Ovary (tissue), 9 donors: ENCODE data around the gene GGN. TPM values are rescaled to one million over a fixed set of nuclear protein-coding genes. Genes with fewer than 3 reads are reported as not detected.

ENCODE experiments used
- DNase-seq, 5 donors: peaks; one replicate each; pipeline ENCODE4 v3.0.0-alpha.2; 2019 to 2020
- H3K27ac ChIP-seq, 2 donors: fragments of 200-600 bp; one replicate each; pipeline versions ENCODE4 v1.5.1 to v1.8.0; 2019 to 2022
- H3K27me3 ChIP-seq: fragments of 200-600 bp; one replicate; pipeline ENCODE4 v1.8.0; 2022
- H3K36me3 ChIP-seq: fragments of 200-600 bp; sonication (generic); one replicate; pipeline ENCODE4 v1.5.1; 2019
- H3K4me1 ChIP-seq: one replicate; pipeline ENCODE4 v1.8.1; 2013; ENCODE audit warnings: mild to moderate bottlenecking, moderate library complexity; ENCODE audit not compliant: insufficient read depth
- H3K4me3 ChIP-seq: fragments of 200-600 bp; sonication (generic); one replicate; pipeline ENCODE4 v1.5.1; 2017
- H3K9me3 ChIP-seq, 2 donors: fragments of 200-600 bp in 1 of 2; sonication (generic) in 1 of 2; one replicate each; pipeline versions ENCODE4 v1.5.1 to v1.8.1; 2013 to 2019; ENCODE audit warnings: mild to moderate bottlenecking in 1 of 2, moderate library complexity in 1 of 2
- CTCF ChIP-seq, 3 donors: fragments of 450-650 bp in 2 of 3; fragments of 200-600 bp in 1 of 3; IDR thresholded peaks; one replicate each; pipeline versions ENCODE4 v1.5.1 to v1.8.0; 2016 to 2022; ENCODE audit warnings: antibody characterized with exemption in 3 of 3, mild to moderate bottlenecking in 1 of 3
- EP300 ChIP-seq: sonication (generic); formaldehyde crosslinking; IDR thresholded peaks from one replicate; pipeline ENCODE4 v1.6.1; 2017; ENCODE audit warnings: antibody characterized with exemption
- POLR2A ChIP-seq: fragments of 450-650 bp; IDR thresholded peaks from one replicate; pipeline ENCODE4 v1.6.1; 2017; ENCODE audit warnings: antibody characterized with exemption, mild to moderate bottlenecking, moderate library complexity
- WGBS, 3 donors: extraction: QIAGEN DNeasy Blood & Tissue Kit in 1 of 3; methylation state at CpG; one replicate each; pipeline versions ENCODE4 v1.1.5 to v1.1.7; 2013 to 2017; 5-methylcytosine and 5-hydroxymethylcytosine counted together
- intact Hi-C, 4 donors: fragments of 100-400 bp; cut with DNase I; formaldehyde crosslinking; loops; one replicate each; pipeline versions ENCODE4 v1.11.0 to v1.15.1; 2022 to 2023
- polyA plus RNA-seq, 2 donors: library from polyadenylated mRNA; stranded (reverse); fragments of 200-250 nt in 1 of 2; fragments of 350-450 nt in 1 of 2; fragmentation: Illumina TruSeq in 1 of 2; extraction: RNeasy Lipid Tissue Mini Kit (QIAGEN cat#74804) in 1 of 2; gene quantifications; one replicate each; pipeline ENCODE4 v1.2.3, GENCODE V29; 2013 to 2014
- total RNA-seq, 7 donors: library from RNA; depleted of rRNA in 2 of 7; stranded (reverse); fragments of >200 nt in 2 of 7; fragmentation: NEBNext Ultra II Directional in 3 of 7; extraction: Animal tissue kit (Norgen Biotek cat#: 25700) in 3 of 7; gene quantifications; one replicate each; pipeline versions ENCODE4 v1.1.0 to v1.2.4, GENCODE V29; 2016 to 2023
- donor health status: DM: no; HTN: no; CAD: no; lungs with moderate emphysema.
- donor health status: DM: no; HTN: no; CAD: no.
- donor health status: Bipolar disorder and iron deficiency.
- donor health status: DM: yes; HTN: yes; CAD: no.
- donor health status: DM: no; HTN: no; CAD: no.
- donor health status: DM: yes; HTN: yes; CAD: no.

GGN gene
- total and polyA plus RNA-seq, 9 donors, result 0.24 to 0.75 (median 0.54) TPM; not detected in 3

GRCh38 chr19:38361633-38362075 is 26.2 kb downstream of the GGN start:
- Histone ChIP-seq H3K27ac (no peak overlapping the region), H3K27me3 (no peaks in the 10 kb centered on the region), H3K9me3 (no peaks in the 10 kb centered on the region), H3K36me3 (no peaks in the 10 kb centered on the region), H3K4me1 (peaks cover 3% of the 10 kb centered on the region), H3K4me3 (peak overlapping the region; percentile 14)
- TF ChIP-seq EP300, result no peak
- no peak for TF ChIP-seq POLR2A
- intact Hi-C loops, result no loop called here
- 0 to 2% (median 0%) methylated on average over 29 to 37 of the region's 37 CpGs for WGBS, 3 donors
- peak; percentile 36 to 65 (median 52) for DNase-seq

DNA sequence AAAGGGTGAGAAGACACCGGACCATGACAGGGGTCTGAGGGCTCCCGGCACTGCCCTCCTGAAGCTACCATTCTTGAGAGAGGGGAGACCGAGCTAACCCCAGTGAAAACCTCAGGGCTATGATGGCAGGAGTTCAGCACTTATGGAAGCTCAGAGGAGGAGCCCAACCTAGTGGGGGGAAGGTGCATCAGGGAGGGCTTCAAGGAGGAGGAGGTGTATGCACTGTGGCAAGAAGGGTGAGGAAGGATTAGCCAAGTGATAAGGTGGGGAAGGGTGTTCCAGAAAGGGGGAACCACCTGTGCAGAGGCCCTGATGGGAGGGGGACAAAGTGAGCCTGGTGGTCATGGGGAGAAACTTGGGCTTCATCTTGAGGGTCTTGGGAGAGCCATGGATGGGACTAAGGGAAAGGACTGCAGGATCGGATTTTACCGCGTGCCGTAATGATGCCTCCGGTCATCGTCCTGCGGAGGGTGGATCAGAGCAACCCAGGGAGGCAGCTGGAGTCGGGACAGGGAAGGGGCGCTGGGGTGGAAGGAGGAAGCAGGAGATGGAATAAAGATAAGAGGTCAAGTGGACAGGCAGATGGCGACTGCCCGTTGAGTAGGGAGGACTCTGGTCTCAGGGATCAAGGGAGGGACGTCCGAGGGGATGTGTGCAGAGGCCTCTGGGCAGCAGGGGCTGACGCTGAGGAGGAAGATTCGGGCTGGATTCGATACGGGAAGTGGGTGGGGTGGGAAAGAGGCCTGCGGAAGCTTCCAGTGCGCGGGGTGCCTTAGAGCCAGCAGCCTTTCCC is 26.8 kb downstream of the GGN start:
- intact Hi-C loops, result no loop called here
- Histone ChIP-seq H3K27me3 (no peaks in the 10 kb centered on the region), H3K36me3 (no peaks in the 10 kb centered on the region), H3K9me3 (no peaks in the 10 kb centered on the region), H3K27ac (no peak overlapping the region), H3K4me3 (peak overlapping the region; percentile 14), H3K4me1 (peaks cover 3% of the 10 kb centered on the region)
- TF ChIP-seq POLR2A (no peak), EP300 (no peak), CTCF (IDR thresholded peaks at IDR 0.05) (no peak)
- WGBS, 3 donors, result 13 to 20% (median 15%) methylated on average over 23 of the region's 23 CpGs
- DNase-seq, result no peak

DNA sequence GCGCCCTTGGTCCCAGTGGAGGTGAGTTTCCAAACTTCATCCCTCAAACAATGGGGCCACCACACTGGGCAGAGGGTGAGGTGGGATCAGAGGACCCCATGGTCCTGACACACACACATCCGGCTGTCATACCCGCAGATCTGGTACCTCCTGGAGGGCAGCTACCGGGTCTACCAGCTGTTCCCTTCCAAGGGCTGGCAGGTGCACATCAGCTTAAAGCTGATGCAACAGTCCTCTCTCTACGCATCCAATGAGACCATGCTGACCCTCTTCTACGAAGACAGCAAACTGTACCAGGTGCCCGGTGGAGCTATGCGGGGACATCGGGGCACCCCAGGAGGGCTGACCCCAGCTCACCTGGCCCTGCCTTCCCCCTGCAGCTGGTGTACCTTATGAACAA is 27.5 kb downstream of the GGN start:
- H3K36me3 ChIP-seq, result no peaks in the 10 kb centered on the region
- no peak overlapping the region for H3K4me3 ChIP-seq
- DNase-seq, result no peak
- peaks cover 3% of the 10 kb centered on the region for H3K4me1 ChIP-seq
- no peaks in the 10 kb centered on the region for H3K9me3 ChIP-seq
- no peak overlapping the region for H3K27ac ChIP-seq
- intact Hi-C loops, result no loop called here
- no peak for TF ChIP-seq EP300
- TF ChIP-seq CTCF (IDR thresholded peaks at IDR 0.05), result no peak
- TF ChIP-seq POLR2A, result no peak
- H3K27me3 ChIP-seq, result no peaks in the 10 kb centered on the region
- 75 to 77% (median 76%) methylated on average over 9 of the region's 9 CpGs for WGBS, 3 donors

GRCh38 chr19:38359242-38360021 is 28.4 kb downstream of the GGN start:
- no peaks in the 10 kb centered on the region for H3K9me3 ChIP-seq
- no peak for DNase-seq
- no peak overlapping the region for H3K4me3 ChIP-seq
- WGBS, 3 donors, result 38 to 50% (median 43%) methylated on average over 18 of the region's 18 CpGs
- no peaks in the 10 kb centered on the region for H3K27me3 ChIP-seq
- H3K36me3 ChIP-seq, result no peaks in the 10 kb centered on the region
- intact Hi-C loops, result no loop called here
- TF ChIP-seq POLR2A, result no peak
- TF ChIP-seq EP300, result no peak
- no peak for TF ChIP-seq CTCF (IDR thresholded peaks at IDR 0.05)
- H3K27ac ChIP-seq, result no peak overlapping the region
- H3K4me1 ChIP-seq, result peaks cover 3% of the 10 kb centered on the region
